HepG2 (cell line): ENCODE data around the gene MRPL27. TPM values are rescaled to one million over a fixed set of nuclear protein-coding genes. Genes with fewer than 3 reads are reported as not detected.
A peak's percentile ranks its signal among the peaks of the same experiment; 100 is the strongest.

Experiments
- EED ChIP-seq: sonication (generic); formaldehyde crosslinking; IDR thresholded peaks from 2 replicates; pipeline ENCODE4 v1.5.0; 2020; ENCODE audit warnings: mild to moderate bottlenecking, missing genetic modification reagents
- FOXA1 ChIP-seq, 2 experiments: fragments of 450-650 bp in 1 of 2; sonication (generic) in 1 of 2; formaldehyde crosslinking in 1 of 2; IDR thresholded peaks; 2 replicates each; pipeline versions ENCODE4 v1.4.0 to v1.6.1; 2016 to 2020; ENCODE audit warnings: missing genetic modification reagents in 1 of 2
- MBNL3 ChIP-seq: fragments of 250-450 bp; sonication (Bioruptor Pico); conservative IDR thresholded peaks from 2 replicates; pipeline ENCODE4 v1.8.0; 2022; ENCODE audit warnings: mild to moderate bottlenecking, inconsistent platforms
- MYC ChIP-seq: sonication (generic); formaldehyde crosslinking; IDR thresholded peaks from 2 replicates; pipeline ENCODE4 v1.9.0; 2021; ENCODE audit warnings: missing genetic modification reagents, borderline replicate concordance
- NKX3-1 ChIP-seq: sonication (generic); formaldehyde crosslinking; IDR thresholded peaks from 2 replicates; pipeline ENCODE4 v1.5.0; 2020; ENCODE audit warnings: missing genetic modification reagents
- PITX1 ChIP-seq: sonication (generic); formaldehyde crosslinking; IDR thresholded peaks from 2 replicates; pipeline ENCODE4 v1.5.1; 2020; ENCODE audit warnings: mild to moderate bottlenecking, missing genetic modification reagents
- POLR2G ChIP-seq: fragments of 200-400 bp; formaldehyde crosslinking; IDR thresholded peaks from 2 replicates; pipeline ENCODE4 v1.6.1; 2018; ENCODE audit warnings: mild to moderate bottlenecking, low read depth, low read length, moderate library complexity
- SOX13 ChIP-seq, 3 experiments: fragments of 450-650 bp in 1 of 3; sonication (generic) in 1 of 3; formaldehyde crosslinking in 1 of 3; IDR thresholded peaks in 2 of 3; conservative IDR thresholded peaks in 1 of 3; 2 replicates each; pipeline versions ENCODE4 v1.5.0 to v1.6.1; 2016 to 2020; ENCODE audit warnings: antibody characterized with exemption in 1 of 3, mild to moderate bottlenecking in 1 of 3, missing compliant biosample characterization in 1 of 3, missing genetic modification reagents in 1 of 3, moderate library complexity in 1 of 3
- SP140L ChIP-seq: sonication (generic); formaldehyde crosslinking; IDR thresholded peaks from 2 replicates; pipeline ENCODE4 v1.4.0; 2020; ENCODE audit warnings: missing genetic modification reagents, borderline replicate concordance
- TBP ChIP-seq: sonication (generic); formaldehyde crosslinking; IDR thresholded peaks from 2 replicates; pipeline ENCODE4 v1.5.0; 2020; ENCODE audit warnings: missing genetic modification reagents
- TGIF2 ChIP-seq: IDR thresholded peaks from 2 replicates; pipeline ENCODE4 v1.6.1; 2016; ENCODE audit warnings: control low read depth, missing compliant biosample characterization
- YEATS2 ChIP-seq: sonication (generic); formaldehyde crosslinking; IDR thresholded peaks from 2 replicates; pipeline ENCODE4 v1.4.0; 2020; ENCODE audit warnings: missing genetic modification reagents, borderline replicate concordance
- ZNF101 ChIP-seq: sonication (generic); formaldehyde crosslinking; IDR thresholded peaks from 2 replicates; pipeline ENCODE4 v1.4.0; 2020; ENCODE audit warnings: mild to moderate bottlenecking, low read depth, missing genetic modification reagents, borderline replicate concordance
- ZNF224 ChIP-seq: sonication (generic); formaldehyde crosslinking; IDR thresholded peaks from 2 replicates; pipeline ENCODE4 v1.5.0; 2020; ENCODE audit warnings: mild to moderate bottlenecking, missing genetic modification reagents
- ZNF230 ChIP-seq: sonication (generic); formaldehyde crosslinking; IDR thresholded peaks from 2 replicates; pipeline ENCODE4 v1.4.0; 2020; ENCODE audit warnings: mild to moderate bottlenecking, missing genetic modification reagents
- ZNF530 ChIP-seq: sonication (generic); formaldehyde crosslinking; IDR thresholded peaks from 2 replicates; pipeline ENCODE4 v1.5.0; 2020; ENCODE audit warnings: low read depth, mild to moderate bottlenecking, missing genetic modification reagents
- ZNF547 ChIP-seq: sonication (generic); formaldehyde crosslinking; IDR thresholded peaks from 2 replicates; pipeline ENCODE4 v1.5.1; 2020; ENCODE audit warnings: mild to moderate bottlenecking, missing genetic modification reagents
- ZNF574 ChIP-seq: sonication (generic); formaldehyde crosslinking; IDR thresholded peaks from 2 replicates; pipeline ENCODE4 v1.4.0; 2020; ENCODE audit warnings: missing genetic modification reagents
- ZNF580 ChIP-seq: IDR thresholded peaks from 2 replicates; pipeline ENCODE4 v1.6.1; 2016; ENCODE audit warnings: low read depth, borderline replicate concordance
- ZNF737 ChIP-seq: sonication (generic); formaldehyde crosslinking; IDR thresholded peaks from 2 replicates; pipeline ENCODE4 v1.5.0; 2020; ENCODE audit warnings: missing genetic modification reagents, mild to moderate bottlenecking, borderline replicate concordance
- polyA plus RNA-seq, 8 experiments: library from polyadenylated mRNA; depleted of rRNA in 3 of 8; stranded (reverse) in 7 of 8; unstranded in 1 of 8; fragments of >200 nt; fragmentation: Illumina TruSeq in 4 of 8; extraction: Trizol in 4 of 8; gene quantifications; 2 replicates each; pipeline versions ENCODE4 v1.2.1 to v1.2.3, GENCODE V29; 2011 to 2016; ENCODE audit warnings: low read depth in 4 of 8, missing spikeins in 1 of 8, mixed read lengths in 1 of 8; ENCODE audit not compliant: insufficient read depth in 1 of 8
- total RNA-seq, 5 experiments: library from RNA; depleted of rRNA; stranded (reverse); fragments of >200 nt; fragmentation: Illumina TruSeq; extraction: Trizol; gene quantifications; 2 replicates each; pipeline ENCODE4 v1.2.3, GENCODE V29; 2016; ENCODE audit warnings: low read depth in 1 of 5
- TF ChIP-seq, protein P1 (sequence below): sonication (generic); formaldehyde crosslinking; IDR thresholded peaks from 2 replicates; pipeline ENCODE4 v1.4.0; 2020; ENCODE audit warnings: mild to moderate bottlenecking, missing genetic modification reagents, borderline replicate concordance

Gene MRPL27
- total and polyA plus RNA-seq, 2 of the 13 experiments (the other 11 are each of a cell fraction or from before 2014, with no cell fraction given): 137 to 217 TPM

DNA sequence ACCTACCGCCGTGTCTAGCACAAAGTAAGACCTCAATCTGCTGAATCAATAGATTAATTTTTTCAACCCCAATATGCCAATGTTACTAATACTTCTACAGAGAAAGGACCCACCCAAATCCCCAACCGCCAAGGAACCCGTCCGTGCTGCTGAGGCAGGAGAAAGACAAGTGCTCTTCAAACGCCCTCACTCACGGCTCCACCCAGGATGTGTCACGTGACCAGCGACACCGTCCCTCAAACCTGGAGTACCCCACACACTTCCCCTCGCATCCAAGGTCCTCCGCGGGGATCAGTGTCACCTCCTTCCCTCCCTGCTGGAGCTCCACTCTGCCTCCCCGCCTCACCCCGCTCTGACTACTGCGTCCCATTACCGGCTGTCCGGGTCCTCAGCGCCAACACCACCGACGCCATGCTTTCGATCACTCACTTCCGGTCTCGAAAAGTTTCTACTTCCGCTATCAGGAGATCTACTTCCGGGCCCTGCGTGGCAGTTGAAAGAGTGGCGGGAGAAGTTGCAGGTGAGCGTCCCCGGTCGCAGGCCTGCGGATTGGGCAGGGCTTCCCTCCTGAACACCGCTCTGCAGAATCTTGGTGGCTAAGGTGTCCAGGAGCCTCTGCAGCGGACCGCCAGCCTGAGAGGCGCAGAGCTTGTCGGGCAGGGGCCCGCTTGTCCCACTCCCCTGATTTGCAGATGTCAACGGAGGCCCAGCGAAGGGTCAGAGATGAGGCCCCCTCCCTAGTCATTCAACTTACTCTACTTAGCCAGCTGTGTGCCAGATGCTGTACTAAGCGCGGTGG is at the start of gene MRPL27, which contains the start of gene EME1 (continued):
- TF ChIP-seq ZNF530 (CRISPR knock-in tag) (no peak), TBP (CRISPR knock-in tag) (no peak), ZNF574 (CRISPR knock-in tag) (peak; percentile 97), ZNF224 (CRISPR knock-in tag) (peak; percentile 98), SP140L (CRISPR knock-in tag) (0 out of 2 replicates have a peak, but pooled peaks have one; percentile 70), ZNF230 (CRISPR knock-in tag) (peak; percentile 92), EED (CRISPR knock-in tag) (peak; percentile 65), ZNF580 (CRISPR knock-in tag) (peak; percentile 98), MYC (peak; percentile 96), ZNF737 (peak; percentile 72; the same call in 1 of the 2 replicates), MBNL3 (CRISPR knock-in tag) (no peak), POLR2G (peak; percentile 97), FOXA1 (IDR thresholded peaks at IDR 0.05) (no peak), FOXA1 (CRISPR knock-in tag; IDR thresholded peaks at IDR 0.05) (no peak; the same call in 1 of the 2 replicates), ZNF547 (CRISPR knock-in tag) (peak; percentile 95), TGIF2 (CRISPR knock-in tag) (peak; percentile 98), SOX13 (IDR thresholded peaks at IDR 0.05) (no peak), SOX13 (CRISPR knock-in tag; conservative IDR thresholded peaks at IDR 0.05 in 1 of 2, IDR thresholded peaks at IDR 0.05 in 1 of 2) (no peak; a peak in 1 of 4 replicates), ZNF101 (CRISPR knock-in tag) (no peak; the same call in 1 of the 2 replicates), PITX1 (CRISPR knock-in tag) (peak; percentile 70; the same call in 1 of the 2 replicates), NKX3-1 (CRISPR knock-in tag) (peak; percentile 85; the same call in 1 of the 2 replicates), YEATS2 (CRISPR knock-in tag) (peak; percentile 98)
- TF ChIP-seq, protein P1, sequence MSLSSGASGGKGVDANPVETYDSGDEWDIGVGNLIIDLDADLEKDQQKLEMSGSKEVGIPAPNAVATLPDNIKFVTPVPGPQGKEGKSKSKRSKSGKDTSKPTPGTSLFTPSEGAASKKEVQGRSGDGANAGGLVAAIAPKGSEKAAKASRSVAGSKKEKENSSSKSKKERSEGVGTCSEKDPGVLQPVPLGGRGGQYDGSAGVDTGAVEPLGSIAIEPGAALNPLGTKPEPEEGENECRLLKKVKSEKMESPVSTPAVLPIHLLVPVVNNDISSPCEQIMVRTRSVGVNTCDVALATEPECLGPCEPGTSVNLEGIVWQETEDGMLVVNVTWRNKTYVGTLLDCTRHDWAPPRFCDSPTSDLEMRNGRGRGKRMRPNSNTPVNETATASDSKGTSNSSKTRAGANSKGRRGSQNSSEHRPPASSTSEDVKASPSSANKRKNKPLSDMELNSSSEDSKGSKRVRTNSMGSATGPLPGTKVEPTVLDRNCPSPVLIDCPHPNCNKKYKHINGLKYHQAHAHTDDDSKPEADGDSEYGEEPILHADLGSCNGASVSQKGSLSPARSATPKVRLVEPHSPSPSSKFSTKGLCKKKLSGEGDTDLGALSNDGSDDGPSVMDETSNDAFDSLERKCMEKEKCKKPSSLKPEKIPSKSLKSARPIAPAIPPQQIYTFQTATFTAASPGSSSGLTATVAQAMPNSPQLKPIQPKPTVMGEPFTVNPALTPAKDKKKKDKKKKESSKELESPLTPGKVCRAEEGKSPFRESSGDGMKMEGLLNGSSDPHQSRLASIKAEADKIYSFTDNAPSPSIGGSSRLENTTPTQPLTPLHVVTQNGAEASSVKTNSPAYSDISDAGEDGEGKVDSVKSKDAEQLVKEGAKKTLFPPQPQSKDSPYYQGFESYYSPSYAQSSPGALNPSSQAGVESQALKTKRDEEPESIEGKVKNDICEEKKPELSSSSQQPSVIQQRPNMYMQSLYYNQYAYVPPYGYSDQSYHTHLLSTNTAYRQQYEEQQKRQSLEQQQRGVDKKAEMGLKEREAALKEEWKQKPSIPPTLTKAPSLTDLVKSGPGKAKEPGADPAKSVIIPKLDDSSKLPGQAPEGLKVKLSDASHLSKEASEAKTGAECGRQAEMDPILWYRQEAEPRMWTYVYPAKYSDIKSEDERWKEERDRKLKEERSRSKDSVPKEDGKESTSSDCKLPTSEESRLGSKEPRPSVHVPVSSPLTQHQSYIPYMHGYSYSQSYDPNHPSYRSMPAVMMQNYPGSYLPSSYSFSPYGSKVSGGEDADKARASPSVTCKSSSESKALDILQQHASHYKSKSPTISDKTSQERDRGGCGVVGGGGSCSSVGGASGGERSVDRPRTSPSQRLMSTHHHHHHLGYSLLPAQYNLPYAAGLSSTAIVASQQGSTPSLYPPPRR (CRISPR knock-in tag): peak; percentile 79
